GM21576 (cell line): ENCODE results near the gene CDR2L.
A peak's percentile ranks its signal among the peaks of the same experiment; 100 is the strongest.
"Not testable (repeated sequence)": the region's sequence is repeated elsewhere in the genome, so short reads cannot be mapped to it uniquely, and the experiment has no call there.

Experiments used
- ATAC-seq: cut with Tn5 transposase; IDR thresholded peaks from one replicate; pipeline ENCODE4 v1.9.1; 2021; ENCODE audit warnings: mild to moderate bottlenecking, moderate library complexity; ENCODE audit not compliant: unreplicated experiment

Gene CDR2L

DNA sequence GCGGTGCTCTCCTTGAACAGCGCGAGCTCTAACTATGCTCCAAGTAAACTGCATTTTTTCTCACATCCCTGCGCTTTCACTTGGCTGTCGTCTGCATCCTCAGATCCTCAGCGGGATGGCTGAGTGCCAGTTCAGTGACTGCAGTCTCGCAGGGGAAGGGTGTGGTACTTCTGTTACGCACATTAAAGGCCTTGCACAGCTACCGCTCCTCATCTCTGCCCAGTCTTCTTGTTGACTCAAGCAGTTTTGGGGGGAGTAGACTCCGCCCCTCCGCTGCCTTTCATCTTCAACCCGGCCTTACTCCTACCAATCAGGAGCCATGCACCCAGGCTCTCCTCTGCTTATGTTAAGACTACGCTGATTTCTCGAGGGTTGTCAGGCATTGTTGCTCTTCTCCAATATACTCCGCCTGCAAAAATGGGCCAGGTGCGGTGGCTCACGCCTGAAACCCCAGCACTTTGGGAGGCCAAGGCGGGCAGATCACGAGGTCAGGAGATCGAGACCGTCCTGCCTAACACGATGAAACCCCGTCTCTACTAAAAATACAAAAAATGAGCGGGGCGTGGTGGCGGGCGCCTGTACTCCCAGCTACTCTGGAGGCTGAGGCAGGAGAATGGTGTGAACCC, 49.3 kb downstream of the CDR2L start:
- ATAC-seq: no peak

DNA sequence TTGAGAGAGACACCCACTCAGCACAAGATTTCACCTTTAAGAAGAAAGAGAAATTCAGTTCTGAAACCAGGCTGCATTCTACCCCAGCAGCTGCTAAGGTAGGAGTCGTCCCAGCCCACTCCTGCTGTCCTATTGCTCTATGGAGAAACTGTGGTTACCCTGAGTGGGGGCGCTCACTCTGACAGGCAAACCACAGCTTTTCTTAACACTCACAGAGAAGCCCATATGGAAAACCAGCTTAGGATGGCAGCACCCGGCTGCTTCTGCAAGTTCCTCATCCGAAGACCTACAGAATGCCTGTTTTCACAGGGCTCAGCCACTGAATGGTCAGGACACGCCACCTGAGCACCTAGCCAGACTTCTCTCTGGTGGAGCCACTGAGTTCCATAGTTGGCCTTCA, 51.8 kb downstream of the CDR2L start:
- ATAC-seq: no peak

DNA sequence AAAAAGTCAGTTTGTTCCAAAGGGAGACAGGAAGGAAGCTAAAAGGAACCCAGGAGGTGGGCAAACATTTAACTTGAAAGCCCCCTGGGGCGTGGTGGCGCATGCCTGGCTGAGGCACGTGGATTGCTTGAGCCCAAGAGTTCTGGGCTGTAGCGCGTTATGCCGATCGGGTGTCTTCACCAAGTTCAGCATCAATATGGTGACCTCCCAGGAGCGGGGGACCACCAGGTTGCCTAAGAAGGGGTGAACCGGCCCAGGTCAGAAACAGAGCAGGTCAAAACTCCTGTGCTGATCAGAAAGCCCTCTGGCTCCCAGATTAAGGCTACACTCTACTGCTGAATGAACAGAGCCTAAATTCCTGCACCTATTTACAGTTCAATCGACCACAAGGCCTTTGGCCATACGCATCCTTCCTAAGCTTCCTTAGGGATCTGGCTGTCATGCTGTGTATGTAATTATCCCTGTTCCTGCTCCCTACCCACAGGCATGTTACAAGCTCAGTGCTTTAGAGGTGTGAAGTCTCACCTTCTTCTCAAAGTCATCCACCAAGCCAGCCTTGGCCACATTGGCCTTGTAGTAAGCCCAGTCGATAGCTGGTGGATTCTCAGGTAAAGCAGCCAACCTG, 54.3 kb downstream of the CDR2L start:
- no peak for ATAC-seq

DNA sequence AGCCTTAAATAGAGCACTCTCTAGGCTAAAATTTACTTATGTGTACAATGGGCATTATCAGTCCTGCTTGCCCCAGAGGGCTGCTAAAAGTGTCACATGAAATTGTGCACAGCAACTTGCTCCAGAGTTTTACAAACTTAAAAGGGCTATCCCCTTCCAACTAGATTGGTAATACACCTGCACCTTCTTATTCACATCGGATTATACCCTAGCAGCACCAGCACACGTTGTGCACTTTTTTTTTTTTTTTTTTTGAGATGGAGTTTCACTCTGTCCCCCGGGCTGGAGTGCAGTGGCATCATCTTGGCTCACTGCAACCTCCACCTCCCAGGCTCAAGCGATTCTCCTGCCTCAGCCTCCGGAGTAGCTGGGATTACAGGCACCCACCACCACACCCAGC, 56.4 kb downstream of the CDR2L start:
- ATAC-seq: not testable (repeated sequence)

DNA sequence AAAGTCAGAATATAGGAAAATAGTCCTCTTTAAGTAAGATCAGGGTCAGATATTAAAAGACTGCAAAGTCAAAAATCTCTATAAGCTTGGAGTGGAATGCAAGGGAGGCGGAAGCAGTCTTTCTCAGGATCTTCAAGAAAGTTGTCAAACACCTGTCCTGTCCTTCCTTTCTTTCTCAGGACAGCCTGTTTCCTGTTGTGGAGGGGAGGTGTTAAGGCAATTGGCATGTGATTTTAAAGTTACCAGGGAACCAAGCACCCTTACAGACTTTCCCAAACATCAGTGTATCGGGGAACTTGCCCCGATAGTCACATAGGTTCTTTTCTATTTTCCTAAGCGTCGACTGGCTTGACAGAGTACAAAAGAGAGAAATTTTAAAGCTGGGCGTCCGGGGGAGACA, 57.3 kb downstream of the CDR2L start:
- no peak for ATAC-seq

DNA sequence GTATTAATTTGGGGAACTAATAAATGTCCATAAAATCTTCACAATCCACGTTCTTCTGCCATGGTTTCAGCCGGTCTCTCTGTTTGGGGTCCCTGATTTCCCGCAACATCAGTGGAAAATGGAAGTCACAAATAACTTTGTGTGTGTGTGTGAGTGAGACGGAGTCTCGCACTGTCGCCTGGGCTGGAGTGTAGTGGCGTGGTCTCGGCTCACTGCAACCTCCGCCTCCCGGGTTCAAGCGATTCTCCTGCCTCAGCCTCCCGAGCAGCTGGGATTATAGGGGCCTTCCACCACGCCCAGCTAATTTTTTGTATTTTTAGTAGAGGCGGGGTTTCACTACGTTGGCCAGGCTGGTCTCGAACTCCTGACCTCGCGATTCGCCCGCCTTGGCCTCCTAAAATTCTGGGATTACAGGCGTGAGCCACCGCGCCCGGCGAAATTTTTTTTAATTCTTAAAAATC, 58.5 kb downstream of the CDR2L start:
- not testable (repeated sequence) for ATAC-seq

DNA sequence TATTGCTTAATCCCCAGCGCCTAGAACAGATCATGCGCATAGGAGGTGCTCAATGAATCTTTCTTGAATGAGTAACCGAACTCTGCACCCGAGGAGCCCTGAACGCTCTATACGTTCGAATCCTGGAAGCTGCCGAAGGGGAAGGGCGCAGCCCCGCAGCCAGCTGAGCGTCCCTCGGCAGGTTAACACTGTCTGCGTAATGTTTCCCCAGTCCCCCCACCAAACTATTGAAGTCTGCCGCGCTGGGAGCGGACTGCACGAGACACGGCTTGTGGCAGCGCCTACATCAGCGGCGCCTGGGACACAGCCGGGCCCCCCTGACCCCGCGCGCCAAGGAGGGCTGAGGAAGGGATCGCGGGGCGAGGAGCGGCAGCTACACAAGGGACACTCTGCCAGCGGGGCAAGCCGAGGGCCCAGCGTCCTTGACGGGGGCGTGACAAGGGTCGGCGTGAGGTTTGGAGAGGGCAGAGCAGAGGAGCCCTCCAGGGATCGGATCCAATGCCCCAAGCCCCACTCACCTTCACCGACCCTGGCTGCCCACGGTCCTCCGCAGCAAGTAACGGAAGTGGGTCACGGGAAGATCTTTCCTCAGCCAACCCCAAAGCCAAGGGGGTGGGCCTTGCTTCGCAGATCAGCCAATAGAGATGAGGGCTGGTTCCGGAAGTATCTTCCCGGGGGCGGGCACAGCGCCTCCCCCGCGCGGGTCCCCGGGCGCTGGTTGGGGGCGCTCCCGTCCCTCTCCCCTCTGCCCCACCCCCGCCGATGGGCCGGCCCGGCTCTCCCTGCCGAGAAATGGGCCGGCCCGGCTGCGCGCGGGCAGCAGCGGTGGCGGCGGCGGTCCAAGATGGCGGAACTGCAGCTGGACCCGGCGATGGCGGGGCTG, 59.2 kb downstream of the CDR2L start, which contains the start of the genes ATP5PD and KCTD2:
ATP5PD (minus strand) TSS at position 563 of the 883 bp plus-strand sequence. CDS start 4,319 bp downstream, outside the sequence.
KCTD2 (plus strand) TSS at position 819 of the 883 bp plus-strand sequence; CDS start at position 845, 26 bp downstream.
- peak; percentile 94 for ATAC-seq

DNA sequence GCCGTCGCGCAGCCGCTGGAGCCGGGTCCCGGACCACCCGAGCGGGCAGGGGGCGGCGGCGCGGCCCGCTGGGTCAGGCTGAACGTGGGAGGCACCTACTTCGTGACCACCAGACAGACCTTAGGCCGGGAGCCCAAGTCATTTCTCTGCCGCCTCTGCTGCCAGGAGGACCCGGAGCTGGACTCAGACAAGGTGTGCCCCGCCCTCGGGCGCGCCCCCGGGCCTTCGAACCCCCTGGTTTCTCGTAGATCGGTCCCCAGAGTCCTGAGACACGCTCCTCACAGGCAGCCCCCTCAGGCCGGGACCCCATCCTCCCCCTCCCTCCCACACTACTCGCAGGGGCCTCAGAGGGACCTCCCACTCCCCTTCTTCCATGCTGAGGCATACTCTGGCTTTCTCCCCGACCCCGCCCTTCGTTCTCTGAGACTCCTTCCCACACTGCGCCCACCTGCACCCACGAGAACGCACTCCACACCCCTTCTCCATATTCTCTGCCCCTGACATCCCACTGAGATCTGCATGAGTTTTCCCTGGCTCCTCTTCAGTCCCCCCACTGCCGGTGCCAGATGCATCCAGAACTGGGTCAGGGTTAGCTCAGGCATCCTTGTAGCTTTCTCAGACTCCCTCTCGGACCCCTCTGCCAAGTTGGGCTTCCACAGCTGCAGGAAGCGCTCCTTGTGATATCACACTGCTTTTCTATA, 60.1 kb downstream of the CDR2L start:
- ATAC-seq: peak; percentile 8

DNA sequence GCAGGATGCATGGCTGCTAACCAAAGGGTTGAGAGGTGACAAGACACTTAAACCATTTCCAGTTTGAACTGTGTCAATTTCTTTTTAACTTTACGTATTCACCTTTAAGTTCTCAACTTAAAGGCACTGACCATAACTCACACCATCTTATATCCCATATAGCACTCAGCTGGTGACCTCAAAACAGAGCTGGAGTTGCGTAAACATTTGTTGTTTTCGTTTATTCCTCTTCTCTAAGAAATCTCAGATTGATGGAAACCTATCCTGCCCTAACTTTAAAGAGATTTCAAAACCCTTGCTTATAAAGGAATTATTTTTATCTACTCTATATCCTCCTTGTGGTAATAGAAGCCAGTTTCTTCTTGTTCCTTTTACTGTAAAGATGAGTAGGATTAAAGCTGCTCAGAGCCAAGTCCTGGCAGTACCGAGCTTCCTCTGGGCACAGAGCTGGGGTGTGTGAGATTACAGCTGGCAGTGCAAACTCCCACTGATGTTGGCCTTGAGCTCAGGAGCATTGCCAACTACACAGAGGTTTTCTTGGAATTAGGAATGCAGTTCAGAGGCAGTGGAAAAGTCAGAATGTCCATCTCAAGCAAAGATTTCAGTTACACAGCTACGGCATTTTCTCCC, 60.9 kb downstream of the CDR2L start:
- ATAC-seq: no peak

DNA sequence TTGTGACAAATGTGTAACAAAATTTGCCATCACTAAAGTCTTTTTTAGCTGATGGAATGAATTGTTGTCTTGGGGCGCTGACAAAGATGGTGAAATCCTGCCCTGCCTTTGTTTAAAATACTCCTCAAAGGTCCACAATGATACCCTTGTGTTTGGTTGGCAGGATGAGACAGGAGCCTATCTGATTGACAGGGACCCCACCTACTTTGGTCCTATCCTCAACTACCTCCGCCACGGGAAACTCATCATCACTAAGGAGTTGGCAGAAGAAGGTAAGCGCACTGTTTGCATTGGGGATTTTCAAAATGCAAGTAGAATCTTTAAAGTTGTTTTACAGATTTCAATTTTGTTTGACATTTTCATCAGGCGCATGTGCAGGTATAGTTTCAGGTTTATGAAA, 61.6 kb downstream of the CDR2L start:
- no peak for ATAC-seq

DNA sequence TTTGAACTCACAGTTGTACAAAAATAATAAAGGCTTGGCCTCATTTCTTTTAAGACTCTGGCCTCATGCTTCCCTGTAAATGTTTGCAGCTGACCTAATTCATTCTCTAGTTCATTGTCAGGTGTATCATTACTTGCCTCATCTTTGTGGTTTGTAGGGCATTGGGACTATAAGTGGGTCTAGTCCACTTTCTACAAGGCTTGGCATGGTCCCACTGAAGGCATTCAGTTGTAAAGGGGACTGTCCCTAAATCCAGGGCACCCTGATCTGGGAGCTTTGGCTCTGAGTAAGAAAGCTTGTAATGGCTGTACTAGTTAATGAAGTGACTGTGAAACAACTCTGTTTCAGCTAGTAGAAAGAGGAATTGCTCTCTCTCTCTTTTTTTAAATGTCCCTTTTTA, 62.3 kb downstream of the CDR2L start:
- ATAC-seq: no peak

DNA sequence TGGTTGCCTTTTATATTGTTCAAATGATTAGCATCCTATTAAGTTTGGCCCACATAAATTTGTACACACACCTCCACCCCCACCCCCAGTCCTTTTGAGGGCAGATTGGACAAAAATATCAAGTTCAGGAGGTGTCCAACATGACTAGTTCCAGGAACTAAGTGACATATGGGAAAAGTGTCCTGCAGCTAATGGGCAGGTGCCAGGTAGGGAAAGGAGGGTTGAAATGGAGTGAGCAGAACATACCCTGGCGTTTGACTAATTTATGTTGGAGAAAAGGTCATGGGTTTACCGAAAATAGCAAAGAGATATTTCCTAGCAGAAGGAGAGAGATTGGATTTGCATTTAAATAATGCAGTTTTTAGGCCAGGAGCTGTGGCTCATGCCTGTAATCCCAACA, 64.5 kb downstream of the CDR2L start:
- no peak for ATAC-seq
